Measurements from ENCODE around the gene PLAC8.
"Not testable (repeated sequence)": the region's sequence is repeated elsewhere in the genome, so short reads cannot be mapped to it uniquely, and the experiment has no call there.

Gene PLAC8

GRCh38 chr4:83111751-83112141, 2.8 kb downstream of the PLAC8 start:
- not testable (repeated sequence) for DNase-seq

DNA sequence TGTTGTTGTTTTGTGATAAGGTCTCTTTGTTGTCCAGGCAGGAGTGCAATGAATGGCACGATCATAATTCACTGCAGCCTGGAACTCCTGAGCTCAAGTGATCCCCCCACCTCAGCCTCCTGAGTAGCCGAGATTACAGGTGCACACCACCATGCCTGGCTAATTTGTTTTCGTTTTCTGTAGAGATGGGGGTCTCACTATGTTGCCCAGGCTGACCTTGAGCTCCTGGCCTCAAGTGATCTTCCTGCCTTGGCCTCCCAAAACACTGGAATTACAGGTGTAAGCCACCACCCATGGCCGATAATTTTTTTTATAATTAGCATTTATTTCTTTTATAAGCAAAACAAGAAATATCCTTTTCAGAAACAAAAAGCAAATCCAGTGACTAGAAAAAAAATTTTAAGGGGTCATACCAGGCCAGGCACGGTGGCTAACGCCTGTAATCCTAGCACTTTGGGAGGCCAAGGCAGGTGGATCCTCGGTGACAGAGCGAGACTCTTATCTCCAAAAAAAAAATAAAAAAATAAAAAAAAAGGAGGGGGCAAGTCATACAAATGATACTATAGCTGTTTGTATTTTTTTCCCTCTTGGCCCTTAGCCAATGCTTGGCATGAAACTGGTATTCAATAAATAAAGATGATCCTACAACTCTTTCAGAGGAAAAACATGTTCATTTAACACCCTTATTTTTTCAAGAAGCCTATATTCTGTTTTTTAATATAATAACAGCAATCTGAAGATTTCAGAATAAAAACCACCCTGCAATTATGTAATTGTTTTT, 3.4 kb downstream of the PLAC8 start:
- DNase-seq = peak; percentile 50

DNA sequence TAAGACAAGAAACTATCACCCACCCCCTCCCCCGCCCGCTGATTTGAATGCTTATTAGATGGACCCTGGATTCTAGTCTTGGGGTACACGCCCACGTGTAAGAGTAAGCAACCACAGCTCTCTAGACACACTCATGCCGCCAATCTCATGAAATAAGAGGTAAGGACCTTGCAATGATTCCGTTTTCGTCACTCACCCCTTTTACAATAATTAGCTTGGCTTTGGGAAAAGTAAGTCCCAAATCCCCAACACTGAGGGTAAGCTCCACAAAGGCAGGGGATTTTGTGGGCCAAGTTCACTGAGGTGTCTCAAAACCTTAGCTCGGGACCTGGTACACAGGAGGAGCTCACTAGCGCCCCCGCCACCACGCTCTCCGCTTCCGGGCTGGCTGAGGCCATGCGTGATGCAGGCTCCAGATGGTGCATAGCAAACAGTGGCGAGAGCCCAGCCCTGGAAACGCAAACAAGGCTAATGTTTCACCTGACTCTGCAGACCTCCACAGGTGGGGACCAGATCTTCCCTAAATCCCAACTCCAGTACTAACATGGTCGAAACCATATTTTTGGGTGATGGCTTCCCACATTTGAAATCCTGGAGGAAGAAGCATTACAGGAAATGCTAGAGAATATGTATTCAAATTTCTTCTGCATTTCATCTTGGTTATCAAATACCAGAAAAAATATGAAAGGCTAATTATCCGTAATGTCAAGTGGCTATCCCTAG, 4.1 kb downstream of the PLAC8 start:
- peak; percentile 88 for DNase-seq

DNA sequence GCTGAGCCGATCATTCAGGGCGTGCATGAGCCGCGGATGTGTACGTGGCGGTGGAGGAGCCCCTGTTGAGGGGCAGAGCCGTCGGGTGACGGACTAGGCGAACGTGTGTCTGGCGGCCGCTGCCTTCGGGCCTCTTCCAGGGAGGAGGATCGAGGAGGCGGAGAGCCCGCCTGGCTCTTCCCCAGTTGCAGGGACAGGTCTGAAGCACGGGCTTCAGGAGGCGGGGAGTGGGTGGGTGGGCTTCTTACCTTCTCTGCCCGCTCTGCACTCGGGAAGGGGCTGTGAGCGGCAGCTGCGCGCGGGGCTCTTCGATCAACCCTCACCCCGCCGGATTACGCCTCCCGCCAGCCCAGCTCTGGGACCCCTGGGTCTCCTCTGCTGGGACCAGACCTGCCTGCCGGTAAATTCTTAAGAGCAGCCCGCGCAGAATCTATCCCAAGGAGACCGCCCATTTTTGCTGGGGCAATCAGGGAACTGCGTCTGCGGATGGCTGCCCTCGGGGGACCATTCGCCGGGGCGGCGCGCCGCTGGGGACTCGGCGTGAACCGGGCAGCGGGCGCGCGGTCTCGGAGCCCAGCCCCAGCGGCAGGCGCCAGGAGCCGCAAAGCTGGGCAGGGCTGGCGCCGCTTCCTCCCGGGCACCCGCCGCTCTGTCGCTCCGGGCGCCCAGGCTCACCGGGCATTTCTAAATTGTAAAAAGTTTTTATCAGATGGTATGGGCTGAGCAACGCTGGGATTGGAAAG, 4.9 kb downstream of the PLAC8 start:
- peak; percentile 38 for DNase-seq

GRCh38 chr4:83108101-83108861, 6.2 kb downstream of the PLAC8 start:
- no peak for DNase-seq

DNA sequence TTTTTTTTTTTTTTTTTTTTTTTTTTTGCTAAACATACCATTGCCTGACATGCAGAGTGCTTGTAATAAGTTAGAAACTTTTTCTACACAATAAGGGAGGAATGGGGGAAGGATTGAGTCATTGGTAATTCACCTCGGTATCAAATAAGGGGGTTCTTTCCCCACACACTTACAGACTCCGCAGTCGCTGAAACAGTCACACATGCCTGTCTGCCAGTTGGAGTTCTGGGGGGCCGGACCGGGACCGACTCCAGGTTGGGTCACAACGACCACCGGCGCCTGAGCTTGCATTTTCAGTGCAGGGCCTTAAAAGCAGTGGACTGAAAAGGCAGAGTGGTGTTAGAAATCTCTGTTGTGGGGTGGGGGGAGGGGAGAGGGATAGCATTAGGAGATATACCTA, 6.9 kb downstream of the PLAC8 start:
- DNase-seq = no peak

DNA sequence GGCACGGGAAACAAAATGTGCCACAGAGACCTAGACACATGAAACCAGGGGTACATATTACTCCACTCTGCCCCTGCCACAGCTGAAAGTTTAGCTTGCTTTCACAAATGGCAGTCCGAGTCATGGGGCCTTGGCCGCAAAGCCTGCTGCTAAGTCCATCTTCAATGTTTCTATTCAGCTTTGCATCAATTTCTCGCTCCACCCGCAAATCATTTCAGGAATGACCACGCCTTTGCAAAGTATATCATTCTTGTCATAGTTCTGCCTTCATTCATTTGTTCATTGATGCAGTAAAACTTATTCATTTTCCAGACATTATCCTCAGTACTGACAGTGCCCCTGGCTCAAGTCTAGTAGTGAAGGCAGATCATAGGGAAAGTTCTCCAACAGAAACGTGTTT, 9.5 kb downstream of the PLAC8 start:
- no peak for DNase-seq

DNA sequence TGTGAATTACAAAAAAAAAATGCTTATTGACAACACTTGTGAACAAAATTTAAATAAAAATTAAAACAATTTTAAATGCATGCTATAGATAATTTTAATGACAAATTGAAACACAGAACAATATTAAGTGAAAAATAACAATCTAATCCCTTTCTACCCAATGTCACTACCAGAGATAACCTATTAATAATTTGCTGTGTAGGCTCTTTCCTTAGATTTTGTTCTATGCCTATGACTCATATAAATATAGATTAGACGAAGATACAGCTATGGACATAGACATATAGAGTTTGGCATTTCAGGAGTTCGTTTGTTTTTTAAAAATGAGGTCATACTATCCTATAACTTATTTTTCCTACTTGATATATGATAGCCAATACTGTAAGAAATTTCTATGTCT, 18.1 kb downstream of the PLAC8 start:
- DNase-seq = no peak

GRCh38 chr4:83093060-83093640, 21.4 kb downstream of the PLAC8 start:
- no peak for DNase-seq

DNA sequence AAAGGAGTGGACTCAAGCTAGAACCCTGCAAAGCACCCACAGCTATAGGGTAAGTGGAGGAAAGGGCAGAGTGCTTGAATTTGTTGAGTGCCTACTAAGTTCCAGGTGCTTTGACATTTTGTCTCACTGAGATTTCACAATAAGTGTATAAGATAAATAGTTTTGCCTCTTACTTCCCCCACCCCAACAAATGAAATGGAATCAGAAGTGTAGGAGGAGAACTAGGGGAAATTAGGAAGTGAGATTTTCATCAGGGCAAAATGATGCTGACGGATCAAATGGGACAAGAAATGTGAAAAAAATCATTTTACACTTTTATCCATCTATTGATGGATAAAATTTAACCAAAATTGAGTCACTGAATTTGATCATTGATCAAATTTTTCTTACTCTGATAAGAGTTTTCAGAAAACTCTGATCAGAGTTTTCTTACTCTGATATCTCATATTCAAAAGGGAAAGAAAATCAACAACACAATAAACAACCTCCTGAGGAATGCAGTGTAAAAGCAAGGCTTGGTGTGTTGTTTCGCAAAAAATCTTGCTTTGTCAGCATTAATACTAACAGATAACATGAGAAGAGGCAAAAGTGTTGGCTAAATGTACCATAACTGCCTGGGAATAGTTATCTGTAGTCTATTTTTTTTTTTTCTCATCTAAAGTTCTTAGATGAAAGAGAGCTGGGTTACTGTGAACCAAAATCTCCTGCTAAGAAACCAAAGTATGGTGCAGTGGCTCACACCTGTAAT, 24.9 kb downstream of the PLAC8 start:
- DNase-seq = no peak

GRCh38 chr4:83084956-83085355, 29.6 kb downstream of the PLAC8 start:
- DNase-seq = not testable (repeated sequence)

DNA sequence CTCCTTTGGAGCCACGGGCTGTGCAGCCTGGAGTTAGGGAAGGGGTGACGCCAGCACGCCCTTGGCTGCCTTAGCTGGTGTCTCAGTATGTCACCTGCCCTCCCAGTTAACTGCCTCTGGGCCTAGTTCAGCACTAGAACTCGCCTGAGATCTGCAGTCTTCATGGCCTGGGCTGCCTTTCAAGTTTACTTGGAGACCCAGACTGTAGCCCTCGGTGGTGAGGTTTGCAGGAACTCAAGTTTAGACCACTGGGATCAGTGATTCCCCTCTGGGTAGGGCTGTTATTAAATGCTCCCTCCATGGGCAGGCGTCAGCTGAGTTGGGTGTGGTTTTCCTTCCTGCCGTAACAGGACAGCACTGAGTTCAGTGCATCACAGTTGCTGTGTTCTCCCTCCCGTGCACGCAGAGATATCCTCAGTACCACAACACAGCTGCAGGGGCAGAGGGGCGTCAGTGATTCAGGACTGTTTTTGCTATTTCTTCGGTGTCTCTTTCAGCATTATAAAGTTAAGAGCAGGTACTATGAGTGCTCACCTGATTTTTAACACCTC, 30.5 kb downstream of the PLAC8 start:
- peak; percentile 41 for DNase-seq

DNA sequence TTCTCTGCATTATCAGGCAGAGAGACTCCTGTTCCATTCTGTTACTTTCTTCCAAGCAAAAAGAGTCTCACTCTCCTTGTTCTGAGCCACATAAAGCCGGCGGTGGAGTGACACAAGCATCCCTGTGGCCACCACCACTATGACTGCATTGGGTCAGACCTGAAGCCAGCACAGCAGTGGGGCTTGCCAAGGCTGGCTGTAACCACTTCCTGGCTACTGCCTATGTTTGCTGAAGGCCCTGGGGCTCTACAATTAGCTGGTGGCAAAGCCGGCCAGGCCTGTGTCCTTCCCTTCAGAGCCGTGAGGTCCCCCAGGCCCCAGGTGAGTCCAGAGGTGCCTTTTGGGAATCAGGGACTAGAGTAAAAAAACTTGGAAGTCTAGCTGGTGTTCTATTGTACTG, 31.8 kb downstream of the PLAC8 start:
- DNase-seq = no peak

GRCh38 chr4:83080561-83080960, 34.0 kb downstream of the PLAC8 start:
- no peak for DNase-seq

DNA sequence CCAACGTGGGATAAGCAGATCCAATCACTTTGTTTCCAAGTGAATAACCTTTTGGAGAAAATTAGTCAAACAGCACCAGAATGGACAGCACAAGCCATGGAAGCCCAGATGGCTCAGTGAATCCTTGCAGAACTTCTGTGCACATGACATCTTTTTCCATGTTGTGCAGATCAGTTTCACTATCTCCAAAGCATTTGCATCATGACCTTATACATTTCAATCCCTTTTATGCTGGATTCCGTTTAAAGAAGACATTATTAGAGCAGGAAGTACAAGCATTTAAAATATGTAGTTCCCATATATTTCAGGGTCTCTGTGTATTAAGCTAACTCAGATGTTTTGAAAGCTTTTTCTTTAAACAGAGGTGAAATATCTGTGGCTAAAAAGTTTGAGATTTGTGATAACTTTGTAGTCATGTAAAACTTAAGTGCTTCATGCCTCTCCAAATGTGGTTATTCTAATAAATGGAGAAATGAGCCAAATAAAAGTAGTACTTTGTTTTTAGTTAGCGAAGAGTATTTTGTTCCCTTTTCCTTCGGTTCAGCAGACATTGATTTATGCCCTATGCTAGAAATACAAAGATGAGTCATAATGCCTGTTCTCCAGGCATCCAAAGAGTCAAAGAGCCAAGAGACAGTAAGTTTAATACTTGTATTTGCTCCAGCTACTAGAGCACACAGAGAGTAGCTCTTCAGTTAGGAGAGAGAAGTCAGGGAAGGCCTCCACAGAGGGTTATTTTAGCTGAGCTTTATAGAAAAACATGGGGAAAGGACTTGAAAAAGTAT, 39.0 kb downstream of the PLAC8 start:
- no peak for DNase-seq

- not testable (repeated sequence) for DNase-seq
Observed at GRCh38 chr4:83074783-83075182, 39.7 kb downstream of the PLAC8 start.

DNA sequence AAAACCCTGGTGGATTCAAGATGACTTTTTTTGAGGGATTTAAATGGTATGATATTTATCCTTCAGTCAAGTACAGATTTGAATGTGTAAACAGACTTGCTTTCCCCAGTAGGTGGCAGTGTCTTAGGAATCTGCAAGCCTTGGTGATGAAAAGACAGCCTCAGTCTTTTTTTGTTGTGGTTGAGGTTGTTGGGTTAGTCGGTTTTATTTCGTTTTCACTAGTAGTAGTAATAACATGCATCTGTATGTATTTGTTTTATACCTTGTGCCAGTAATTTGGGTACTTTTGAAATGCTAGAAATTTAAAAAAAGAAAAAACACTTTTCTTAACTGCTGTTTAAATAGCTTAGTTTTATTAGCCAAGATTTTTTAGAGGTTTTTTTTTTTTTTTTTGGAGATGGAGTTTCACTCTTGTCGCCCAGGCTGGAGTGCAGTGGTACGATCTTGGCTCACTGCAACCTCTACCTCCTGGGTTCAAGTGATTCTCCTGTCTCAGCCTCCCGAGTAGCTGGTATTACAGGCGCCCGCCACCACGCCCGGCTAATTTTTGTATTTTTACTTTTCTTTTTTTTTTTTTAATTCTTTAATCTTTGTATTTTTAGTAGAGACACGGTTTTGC, 40.3 kb downstream of the PLAC8 start:
- DNase-seq = peak; percentile 85

DNA sequence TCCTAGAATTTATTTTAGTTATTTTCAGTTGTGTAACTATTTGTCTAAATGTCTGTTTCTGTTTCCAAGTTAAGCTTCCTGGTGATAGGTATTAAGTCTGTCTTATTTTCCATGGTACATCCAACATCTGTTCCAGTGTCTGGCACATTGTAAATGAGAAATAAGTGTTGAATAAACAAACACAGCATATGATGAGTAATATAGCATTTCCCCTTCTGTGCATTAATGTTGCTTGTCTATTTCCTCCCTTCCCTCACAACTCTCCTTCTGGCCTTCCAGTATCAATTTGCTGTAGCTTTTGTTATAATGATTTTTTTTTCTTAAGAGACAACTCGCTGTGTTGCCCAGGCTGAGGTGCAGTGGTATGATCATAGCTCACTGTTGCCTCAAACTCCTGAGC, 43.4 kb downstream of the PLAC8 start:
- DNase-seq = no peak

- DNase-seq = no peak
Observed at GRCh38 chr4:83067058-83067639, 47.4 kb downstream of the PLAC8 start.

- DNase-seq = no peak
Observed at GRCh38 chr4:83065266-83065665, 49.3 kb downstream of the PLAC8 start.
